GM06990 (cell line): ENCODE measurements around the gene PHGDH.

Experiments
- DNase-seq: peaks from one replicate; pipeline ENCODE4 v3.0.0-alpha.2; 2011; ENCODE audit not compliant: insufficient read length; ENCODE audit errors: extremely low read depth
- H3K27me3 ChIP-seq: replicated peaks from 2 replicates; pipeline ENCODE4 v1.6.0; 2011; ENCODE audit warnings: low read length; ENCODE audit not compliant: control insufficient read depth, insufficient read depth
- H3K36me3 ChIP-seq: 2 replicates; pipeline ENCODE4 v1.5.1; 2011; ENCODE audit warnings: low read length; ENCODE audit not compliant: control insufficient read depth, insufficient read depth
- H3K4me3 ChIP-seq: replicated peaks from 2 replicates; pipeline ENCODE4 v1.5.1; 2011; ENCODE audit warnings: low read depth, mild to moderate bottlenecking, control low read depth, low read length
- CTCF ChIP-seq: IDR thresholded peaks from 2 replicates; pipeline ENCODE4 v1.5.1; 2011; ENCODE audit warnings: low read length, control low read depth, mild to moderate bottlenecking, inconsistent platforms; ENCODE audit not compliant: insufficient read depth, poor library complexity, severe bottlenecking

Gene PHGDH

GRCh38 chr1:119712342-119713038 is 756 bp downstream of the PHGDH start:
- no peak for TF ChIP-seq CTCF
- no peaks in the 10 kb centered on the region for H3K36me3 ChIP-seq
- peak; percentile 46 for DNase-seq
- peaks cover 2% of the 10 kb centered on the region for H3K27me3 ChIP-seq
- peak overlapping the region; percentile 59 for H3K4me3 ChIP-seq

- peaks cover 2% of the 10 kb centered on the region for H3K27me3 ChIP-seq
- no peak overlapping the region for H3K4me3 ChIP-seq
- no peaks in the 10 kb centered on the region for H3K36me3 ChIP-seq
- DNase-seq, result no peak
- no peak for TF ChIP-seq CTCF
Measured at GRCh38 chr1:119713039-119713748, 1.5 kb downstream of the PHGDH start.

- no peaks in the 10 kb centered on the region for H3K36me3 ChIP-seq
- H3K27me3 ChIP-seq, result peaks cover 2% of the 10 kb centered on the region
- DNase-seq, result no peak
- TF ChIP-seq CTCF, result no peak
- no peak overlapping the region for H3K4me3 ChIP-seq
Measured at GRCh38 chr1:119713749-119714456, 2.2 kb downstream of the PHGDH start.

- H3K27me3 ChIP-seq, result peaks cover 2% of the 10 kb centered on the region
- H3K4me3 ChIP-seq, result no peak overlapping the region
- no peak for DNase-seq
- no peak for TF ChIP-seq CTCF
- no peaks in the 10 kb centered on the region for H3K36me3 ChIP-seq
Measured at GRCh38 chr1:119714583-119714982, 2.8 kb downstream of the PHGDH start.

- TF ChIP-seq CTCF, result no peak
- Histone ChIP-seq H3K4me3 (no peak overlapping the region), H3K27me3 (peaks cover 2% of the 10 kb centered on the region), H3K36me3 (no peaks in the 10 kb centered on the region)
- DNase-seq, result no peak
Measured at GRCh38 chr1:119715542-119715941, 3.8 kb downstream of the PHGDH start.
